Activated naive CD4-positive, alpha-beta T cell treated with anti-CD3 and anti-CD28 coated beads, Interleukin-2, amount 50 U/mL, for 16 hours (primary cell): ENCODE results near the gene ZNF516.
A peak's percentile ranks its signal among the peaks of the same experiment; 100 is the strongest.

Experiments
- DNase-seq: peaks from one replicate; pipeline ENCODE4 v3.0.0-alpha.2; 2020

ZNF516 gene

DNA sequence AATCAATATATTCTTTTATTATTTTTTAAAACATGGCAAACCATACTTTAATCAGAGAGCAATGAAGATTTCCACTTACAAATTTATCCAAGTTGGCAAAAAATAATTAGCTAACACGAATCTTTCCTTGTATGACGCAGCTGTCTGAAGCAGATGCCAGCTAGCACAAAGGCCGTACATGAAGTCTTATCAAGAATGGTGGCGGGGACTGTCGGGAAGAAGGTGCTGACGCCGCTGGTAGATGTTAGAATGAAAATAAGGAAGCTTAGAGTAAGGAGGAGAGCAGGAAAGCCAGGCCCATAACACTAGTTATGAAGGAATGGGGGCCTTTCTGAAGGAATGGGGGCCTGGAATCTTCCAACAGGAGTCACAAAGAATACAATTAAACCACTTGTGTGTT lies 96.7 kb downstream of the ZNF516 start:
- no peak for DNase-seq

DNA sequence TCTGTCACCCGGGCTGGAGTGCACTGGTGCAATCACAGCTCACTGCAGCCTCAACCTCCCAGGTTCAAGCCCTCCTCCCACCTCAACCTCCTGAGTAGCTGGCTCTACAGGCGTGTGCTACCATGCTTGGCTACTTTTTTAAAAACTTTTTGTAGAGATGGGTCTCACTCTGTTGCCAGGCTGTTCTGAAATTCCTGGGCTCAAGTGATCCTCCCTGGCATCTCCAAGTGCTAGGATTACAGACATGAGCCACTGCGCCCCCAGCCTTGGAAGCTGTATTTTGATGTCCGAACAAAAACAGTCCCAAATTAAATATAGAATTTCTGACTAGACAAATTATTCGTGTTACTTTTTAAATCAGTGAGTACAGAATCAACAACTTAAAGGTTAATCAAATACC lies 97.4 kb downstream of the ZNF516 start:
- DNase-seq: no peak

DNA sequence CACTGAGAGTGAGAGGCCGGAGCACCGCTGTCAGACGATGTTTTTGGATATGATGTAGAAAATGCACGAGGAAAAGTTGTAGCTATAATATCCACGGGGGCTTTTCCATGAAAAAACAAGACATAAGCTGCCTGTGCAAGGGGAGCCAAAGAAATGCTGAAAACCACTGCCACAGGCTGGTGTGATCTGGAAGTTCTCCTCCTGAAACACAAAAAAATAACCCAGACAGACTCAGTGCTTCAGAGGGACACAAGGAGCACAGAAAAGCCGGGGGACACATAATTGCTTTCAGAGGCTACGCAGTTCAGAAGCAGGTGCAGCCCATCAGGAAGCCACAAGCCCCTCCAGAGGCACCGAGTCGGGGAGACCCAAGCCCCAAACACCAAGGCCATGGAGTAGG lies 98.2 kb downstream of the ZNF516 start:
- no peak for DNase-seq

DNA sequence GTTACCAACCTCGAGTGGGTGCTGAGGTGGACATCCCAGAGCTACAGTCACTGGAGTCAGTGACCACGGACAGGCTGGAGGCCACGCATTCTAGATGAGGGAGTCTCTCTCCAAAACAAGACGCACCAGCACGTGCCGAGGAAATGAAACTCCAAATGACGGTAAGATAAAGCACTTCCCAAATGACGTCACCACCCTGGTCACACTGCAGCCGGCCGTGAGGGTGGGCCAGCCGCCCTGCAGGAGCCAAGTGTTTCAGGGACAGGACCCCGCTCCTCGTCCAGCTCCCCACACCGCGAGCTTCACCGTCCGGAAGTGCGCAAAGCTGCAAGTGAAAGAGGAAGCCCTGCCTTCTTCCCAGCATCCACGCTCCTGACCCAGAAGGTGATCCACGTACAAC lies 99.4 kb downstream of the ZNF516 start:
- DNase-seq: no peak

DNA sequence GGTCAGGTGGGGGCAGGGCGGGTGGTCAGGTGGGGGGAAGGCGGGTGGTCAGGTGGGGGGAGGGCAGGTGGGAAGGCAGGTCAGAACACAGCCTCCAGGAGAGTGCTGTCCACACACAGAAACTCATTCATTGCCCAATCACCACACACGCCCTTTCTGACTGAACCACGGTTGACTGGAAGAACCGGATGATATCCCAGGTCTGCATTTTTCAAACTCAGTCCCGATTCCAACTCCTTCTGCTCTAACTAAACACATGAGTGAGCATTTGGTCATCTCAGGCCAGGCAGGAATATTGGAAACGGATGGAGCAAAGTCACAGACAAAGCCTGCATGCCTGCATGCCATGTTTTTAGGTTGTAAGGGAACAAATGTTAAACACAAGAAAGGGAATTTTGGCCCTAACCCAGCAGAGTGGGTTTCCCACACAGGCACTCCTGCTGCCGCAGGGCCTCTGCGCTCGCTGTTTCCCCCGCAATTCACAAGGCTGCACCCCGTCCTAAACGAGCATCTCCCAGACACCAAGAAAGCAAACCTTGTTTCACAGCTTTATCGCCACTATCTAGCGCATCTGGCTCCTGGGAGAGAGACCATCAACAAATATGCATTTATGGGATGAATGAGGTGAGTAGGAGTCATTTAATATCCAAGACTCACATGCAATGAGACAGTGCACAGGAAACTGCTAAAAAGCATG lies 100.1 kb downstream of the ZNF516 start:
- DNase-seq: no peak

DNA sequence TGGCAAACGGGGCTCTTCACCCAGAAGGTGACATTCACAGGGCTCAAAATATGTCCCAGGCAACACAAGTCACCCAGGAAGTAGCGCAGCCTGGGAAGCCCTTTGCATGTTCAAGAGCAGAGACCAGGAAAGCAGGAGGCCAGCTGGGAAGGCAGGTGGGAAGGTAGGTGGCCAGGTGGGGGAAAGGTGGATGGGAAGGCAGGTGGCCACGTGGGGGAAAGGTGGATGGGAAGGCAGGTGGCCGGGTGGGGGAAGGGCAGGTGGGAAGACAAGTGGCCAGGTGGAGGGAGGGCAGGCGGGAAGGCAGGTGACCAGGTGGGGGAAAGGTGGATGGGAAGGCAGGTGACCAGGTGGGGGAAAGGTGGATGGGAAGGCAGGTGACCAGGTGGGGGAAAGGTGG lies 102.7 kb downstream of the ZNF516 start:
- DNase-seq: no peak

DNA sequence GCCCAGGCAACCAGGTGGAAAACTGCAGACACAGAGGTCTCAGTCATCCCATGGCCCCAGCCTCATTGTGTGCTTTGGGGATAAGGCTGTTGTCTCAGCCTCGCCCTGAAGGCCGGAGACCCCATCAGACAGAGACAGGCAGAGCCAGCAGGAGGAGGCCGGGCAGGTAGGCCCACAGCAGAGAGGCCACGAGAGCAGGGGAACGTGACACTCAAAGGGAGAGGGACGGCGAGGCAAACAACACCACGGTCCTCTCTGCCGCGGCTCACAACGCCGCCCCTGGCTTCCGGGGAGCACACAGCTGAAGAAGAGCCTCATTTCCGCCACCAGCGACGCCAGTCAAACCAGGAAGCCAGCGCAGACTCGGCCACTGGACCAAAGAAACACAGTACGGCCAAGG lies 103.3 kb downstream of the ZNF516 start:
- no peak for DNase-seq

DNA sequence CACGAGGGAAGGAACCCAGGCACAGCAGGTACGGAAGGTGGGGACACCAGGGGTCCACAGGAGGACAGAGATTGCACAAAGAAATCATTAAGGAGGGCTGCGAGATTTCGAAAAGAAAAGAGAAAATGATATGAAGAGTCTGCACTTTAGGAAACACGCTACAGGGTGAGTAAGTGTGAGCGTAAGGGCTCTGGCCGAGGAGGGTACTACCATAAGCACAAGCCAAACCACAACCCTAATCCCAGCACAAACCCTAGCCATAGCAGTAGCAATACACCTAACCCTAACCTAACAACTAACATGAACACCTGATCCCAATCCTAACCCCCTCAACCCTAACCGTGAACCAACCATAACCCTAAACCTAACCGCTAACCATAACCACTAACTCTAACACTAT lies 104.0 kb downstream of the ZNF516 start:
- DNase-seq: no peak

DNA sequence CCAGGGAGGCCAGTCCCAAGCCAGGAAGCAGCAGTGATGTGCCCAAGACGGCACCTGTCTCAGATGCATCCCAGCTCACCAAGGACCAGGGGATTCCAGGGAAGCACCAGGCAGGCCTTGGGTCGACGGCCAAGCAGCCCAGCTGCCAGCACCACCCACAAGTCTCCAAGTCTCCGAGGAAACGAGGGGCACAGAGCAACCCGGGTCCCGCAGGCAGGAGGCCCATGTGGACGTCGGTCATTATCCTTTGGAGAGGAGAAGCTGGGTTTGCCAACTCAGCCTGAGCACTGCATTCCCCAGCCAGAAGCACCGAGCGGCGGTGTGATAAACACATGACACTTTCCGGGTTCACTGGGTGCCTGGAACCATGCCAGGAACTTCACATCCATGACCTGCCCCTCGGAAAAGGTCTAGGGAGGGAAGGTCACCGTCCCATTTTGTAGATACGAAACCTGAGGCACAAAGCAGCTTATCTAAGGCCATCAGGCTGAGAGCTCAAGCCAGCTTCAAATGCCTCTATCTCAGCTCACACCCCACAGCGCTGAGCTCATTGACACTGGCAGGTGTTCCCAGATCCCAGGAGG lies 104.5 kb downstream of the ZNF516 start:
- no peak for DNase-seq

DNA sequence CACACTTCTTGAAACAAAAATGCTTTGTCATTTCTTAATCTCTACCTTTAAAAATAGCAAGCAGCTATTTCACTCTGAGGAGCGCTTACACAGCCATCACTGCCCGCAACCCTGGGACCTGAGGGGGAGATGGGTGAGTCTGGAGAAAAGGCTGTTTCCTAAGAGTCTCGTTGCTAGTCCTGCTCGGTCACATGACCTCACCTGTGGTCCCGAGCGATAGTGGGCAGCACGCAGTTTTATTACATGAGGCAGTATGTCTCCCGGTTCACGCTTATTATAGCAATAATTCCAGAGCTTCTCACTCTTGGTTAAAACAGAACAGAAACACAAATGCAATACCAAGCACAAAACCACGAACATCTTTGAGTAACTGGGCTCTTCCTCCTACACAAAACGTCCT lies 105.3 kb downstream of the ZNF516 start:
- no peak for DNase-seq

DNA sequence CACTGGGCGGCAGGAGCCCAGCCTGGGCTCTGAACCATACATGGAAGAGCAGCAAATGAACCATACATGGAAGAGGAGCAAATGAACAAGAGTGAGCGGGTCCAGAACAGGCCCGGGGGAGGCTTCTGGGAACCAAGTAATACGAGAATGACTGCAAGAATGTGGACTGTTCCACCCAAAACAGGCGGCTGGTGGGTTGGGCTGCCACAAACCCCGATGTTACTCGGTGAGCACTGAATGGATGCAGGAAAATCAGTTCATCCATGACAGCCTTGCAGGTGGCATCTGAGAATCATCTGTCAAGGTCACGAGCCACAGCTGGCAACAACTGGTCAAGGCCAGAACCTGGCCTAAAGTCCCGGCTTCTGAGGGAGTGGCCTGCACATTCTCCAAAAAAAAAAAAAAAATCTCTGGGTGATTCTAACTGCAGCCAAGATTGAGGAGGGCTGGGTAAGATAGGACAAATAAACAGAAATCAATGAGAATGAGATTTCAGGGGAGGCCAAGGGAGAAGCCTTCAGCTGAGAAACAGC lies 106.1 kb downstream of the ZNF516 start:
- no peak for DNase-seq

DNA sequence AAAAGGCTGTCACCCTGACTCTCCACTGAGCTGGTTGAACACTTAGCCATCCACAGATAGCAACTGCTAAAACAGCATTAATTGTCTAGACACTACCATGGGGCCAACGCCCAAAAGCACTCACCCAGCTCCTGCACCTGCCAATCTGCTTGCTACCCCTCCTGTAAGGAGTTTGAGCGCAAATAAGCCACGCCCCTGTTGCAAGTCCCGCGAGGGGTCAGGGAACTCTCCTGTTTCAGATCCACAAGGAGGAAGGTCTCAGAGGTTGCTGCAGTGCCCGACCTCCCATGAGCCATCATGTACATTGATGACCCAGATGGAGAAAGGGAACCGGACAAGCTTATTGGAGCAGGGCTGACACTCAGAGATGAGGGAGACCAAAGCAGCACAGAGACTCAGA lies 106.8 kb downstream of the ZNF516 start:
- no peak for DNase-seq

DNA sequence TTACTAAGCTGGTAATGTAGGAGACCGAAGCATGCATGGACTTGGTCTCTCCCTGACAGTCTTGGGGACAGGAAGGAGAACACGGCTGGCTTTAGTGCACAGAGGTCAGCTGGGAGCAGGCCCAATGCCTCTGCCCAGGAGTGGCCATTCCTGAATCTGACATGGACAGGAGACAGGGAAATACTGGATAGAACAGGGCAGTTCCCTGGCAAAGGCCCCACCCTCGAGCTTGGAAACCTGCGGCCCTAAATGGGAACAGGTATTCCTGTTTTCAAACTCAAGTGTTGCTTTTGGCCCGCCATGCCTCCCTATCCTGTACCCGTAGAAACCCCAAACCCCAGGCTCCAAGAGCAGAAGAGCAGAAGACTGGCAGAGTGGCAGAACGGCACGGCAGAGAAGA lies 107.4 kb downstream of the ZNF516 start:
- no peak for DNase-seq

DNA sequence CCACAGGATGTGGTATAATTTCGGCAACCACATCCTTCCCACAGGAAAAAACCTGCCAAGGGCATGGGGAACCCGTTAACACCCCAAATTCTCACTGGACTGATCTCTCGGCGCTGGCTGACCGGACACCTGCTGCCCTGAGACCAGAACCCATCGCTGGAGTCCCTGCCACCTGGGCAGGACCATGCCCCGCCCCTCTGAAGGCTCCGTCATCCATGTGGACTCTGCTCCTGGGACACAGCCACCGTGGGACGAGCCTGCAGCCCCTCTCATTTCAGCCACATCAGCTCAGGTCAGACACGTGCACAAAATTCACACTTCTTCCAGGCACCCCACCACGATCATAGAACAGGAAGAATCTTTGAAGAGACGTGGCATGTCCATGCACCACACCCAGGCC lies 108.2 kb downstream of the ZNF516 start:
- no peak for DNase-seq

DNA sequence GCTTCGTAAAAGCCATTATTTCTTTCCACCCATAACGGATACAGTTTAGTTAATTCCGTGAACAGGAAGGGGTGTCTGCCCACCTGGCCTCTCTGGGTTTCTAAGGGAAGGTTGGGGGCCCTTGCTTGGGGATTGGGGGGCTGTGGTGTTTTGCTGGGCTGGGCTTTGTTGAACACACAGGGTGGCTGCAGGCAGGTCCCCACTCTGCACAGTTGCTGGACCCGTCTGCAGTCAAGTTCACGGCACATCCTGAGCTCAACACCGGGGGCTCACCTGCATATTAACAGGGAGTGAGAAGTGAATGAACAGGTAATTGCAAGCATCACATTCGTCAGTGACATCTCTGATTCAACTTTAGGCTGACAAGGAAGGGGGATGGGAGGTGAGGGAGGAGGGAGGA lies 109.0 kb downstream of the ZNF516 start:
- no peak for DNase-seq

DNA sequence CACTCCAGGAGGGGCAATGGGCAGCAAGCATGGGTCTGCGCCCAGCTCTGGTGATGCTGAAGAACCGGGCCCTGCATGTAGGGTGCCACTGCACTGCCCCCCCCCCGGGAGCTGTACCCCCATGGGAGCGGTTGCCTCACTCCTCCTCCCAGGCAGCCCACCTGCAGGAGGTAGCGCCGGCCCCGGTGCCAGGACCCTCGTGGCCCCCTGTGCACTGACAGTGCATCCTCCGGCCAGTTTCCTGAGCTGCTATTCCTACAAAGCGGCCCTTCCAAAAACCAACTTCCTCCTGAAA lies 109.4 kb downstream of the ZNF516 start:
- DNase-seq: no peak

DNA sequence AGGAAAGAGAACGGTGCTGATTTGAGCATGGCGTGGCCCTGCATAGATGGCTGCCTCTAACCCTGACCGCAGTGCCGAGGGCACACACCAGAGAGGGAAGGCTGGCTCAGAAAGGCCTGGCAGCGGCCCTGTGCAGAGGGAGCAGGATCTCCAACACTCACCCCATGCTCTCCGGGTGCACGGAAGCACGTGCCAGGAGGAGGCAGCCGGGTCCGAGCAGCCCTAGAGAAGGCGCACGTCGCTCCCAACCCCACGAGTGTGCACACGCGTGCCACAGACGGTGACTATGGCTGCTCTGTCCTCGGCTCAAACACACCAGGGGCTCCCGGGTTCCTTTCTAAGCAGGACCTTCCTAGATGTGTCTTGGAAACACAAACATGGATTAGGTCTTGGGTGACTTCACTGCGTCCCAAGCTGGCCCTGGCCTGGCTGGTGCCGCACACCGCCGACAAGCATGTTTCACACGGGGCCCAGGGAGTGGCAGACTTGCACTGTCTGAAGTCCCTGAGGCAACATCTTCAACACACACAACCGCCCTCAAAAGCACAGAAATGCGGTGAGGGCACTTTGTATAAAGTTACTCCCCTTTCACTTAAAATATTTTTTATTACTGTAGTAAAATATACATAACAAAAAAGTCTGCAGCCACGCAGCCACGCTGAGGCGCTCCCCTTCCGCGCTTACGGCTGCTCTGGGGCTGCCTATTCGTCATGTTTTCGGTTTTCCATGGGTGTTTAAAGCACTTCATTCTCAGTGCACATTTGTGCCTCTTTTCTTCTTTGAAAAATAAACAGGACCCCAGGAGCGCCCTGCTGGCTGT lies 110.0 kb downstream of the ZNF516 start:
- DNase-seq: no peak

DNA sequence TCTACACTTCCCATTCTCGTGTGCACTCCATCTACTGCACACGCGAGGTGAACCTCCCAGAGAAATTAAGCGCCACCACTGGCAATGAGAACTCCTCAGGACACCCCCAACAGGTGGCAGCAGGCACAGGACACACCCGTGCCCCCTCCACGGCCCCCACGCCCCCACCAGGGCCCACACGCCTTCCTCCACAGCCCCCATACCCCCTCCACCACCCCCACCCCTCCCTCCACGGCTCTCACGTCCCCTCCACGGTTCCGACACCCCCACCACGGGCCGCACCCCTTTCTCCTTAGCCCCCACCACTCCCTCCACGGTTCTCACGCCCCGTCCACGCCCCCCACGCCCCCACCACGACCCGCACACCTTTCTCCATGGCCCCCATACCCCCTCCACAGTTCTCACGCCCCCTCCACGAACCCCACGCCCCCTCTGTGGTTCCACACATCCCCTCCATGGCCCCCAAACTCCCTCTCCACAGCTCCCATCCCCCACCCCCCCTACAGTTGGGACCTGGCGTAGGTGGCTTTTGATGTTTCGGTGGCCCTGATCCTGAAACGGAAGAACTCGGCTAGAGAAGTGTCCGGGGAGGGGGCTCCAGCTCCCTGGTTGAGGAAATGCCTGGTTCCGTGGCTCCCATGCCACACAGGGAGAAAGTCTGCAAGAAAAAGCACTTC lies 110.8 kb downstream of the ZNF516 start:
- no peak for DNase-seq

DNA sequence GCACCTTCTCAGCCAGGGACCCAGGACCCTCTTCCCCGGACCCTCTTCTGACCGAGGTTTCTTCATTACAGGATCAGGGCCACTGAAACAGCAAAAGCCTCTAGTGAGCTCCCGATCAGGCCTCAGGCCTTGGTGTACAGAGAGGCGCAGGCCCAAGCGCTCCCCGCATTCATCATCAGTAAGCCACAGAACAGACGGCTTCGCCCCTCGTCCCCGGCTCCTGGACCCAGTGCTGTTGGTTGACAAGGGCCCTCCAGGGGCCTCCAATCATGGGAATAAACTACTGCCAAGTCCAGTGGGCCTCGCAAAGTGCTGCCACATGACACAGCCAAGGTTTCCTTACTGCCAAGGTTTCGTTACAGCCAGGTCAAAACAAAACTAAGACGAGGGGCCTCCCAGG lies 111.4 kb downstream of the ZNF516 start:
- no peak for DNase-seq

DNA sequence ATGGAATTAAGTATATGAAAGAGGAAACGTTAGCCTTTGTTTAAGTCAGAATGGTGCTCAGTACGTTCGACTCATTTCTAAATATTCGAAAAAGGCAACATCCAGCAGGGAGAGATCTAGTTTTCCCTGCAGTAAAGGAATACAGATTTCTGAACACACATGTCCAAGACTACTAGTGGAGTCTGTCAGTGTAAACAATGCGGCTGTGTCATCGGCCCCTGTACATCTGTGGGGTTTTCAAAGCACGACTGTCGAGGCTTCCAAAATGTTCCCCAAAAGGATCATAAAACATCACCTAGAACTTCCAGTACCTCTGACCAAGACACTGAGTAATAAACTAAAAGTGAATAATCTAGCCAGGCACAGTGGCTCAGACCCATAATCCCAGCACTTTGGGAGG lies 112.8 kb downstream of the ZNF516 start:
- no peak for DNase-seq

DNA sequence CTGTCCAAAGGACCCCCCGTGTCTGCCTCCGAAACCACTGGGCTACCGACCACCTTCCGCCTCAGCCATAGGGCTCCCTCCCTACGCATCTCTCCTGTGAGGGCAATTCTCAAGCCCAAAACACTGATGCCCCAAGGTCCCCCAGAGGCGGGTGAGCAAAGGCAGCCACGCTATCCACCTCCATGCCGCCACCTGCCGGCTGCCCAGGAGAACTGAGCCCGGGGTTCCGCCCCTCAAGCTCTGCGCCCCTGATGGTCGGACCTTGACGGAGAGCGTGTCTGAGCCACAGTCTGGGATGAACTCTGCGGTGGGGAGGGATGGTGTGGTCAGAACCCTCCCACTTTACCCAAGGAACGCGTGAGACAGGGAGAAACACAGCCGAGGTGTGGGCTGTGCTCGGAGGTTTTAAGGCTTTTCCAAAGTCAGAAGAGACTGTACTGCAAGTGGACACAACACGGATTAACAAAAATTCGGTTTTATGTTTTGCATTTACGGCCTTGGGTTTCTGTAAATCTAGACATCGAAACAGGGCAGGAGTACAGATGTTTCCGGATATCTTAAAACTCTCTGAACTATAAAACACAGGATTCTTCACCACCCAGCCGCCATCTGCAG lies 114.1 kb downstream of the ZNF516 start:
- peak; percentile 35 for DNase-seq

DNA sequence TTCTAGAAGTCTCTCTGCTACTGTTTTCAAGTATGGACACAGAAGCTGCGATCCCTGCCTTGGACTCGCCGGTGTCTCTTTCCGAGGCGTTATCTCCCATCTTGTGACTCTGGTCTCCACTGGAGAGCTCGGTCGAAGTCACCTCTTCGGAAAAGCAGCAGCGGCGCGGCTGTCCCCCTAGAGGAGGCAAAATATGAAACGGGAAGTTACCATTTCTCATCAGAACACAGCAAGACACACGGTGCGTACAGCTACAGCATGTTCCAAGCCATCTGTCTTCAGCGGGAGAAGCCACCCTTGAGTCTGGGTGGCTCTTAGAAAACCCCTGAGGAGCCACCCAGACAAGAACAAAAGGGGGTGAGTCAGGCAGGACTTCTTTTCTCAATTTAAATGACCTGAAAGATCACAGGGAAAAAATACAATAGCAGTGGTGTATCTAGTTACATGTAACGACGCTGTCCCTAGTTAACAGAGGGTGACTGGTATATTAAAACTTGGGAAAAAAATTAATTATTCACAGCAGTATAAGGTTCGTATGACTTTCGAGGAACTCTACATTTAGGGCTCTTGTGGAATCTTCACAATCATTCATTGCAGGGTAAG lies 114.8 kb downstream of the ZNF516 start:
- DNase-seq: no peak
